Measurements from ENCODE around the gene PNPLA1. TPM values are rescaled to one million over a fixed set of nuclear protein-coding genes. Genes with fewer than 3 reads are reported as not detected.

PNPLA1 gene
- total RNA-seq, 1 experiment from 2014 or later = 0.10 TPM

DNA sequence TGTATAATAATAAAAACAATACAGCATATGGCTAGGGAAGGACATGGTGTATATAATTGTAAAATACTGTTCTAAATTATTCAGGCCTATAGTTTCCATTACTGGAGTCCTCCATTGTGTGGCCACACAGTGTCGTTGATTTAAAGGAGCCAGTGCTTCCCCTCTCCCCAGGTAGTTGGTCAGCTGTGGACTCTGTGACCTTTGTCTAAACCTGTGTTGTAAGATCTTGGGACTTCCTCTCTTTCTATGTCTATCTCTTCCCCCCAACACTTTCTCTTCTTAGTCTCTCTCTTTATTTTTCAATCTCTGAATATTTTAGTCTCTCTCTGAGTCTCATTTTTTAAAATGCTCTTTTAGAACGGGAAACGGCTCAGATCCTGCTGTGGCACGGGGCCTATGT lies 37.7 kb upstream of the PNPLA1 start:
- TSS peak; percentile 37 for BruUV-seq (replicated peaks)
- H3K27me3 ChIP-seq (ENCODE audit: insufficient read depth, low read length) = no peaks in the 10 kb centered on the region
- no peak overlapping the region for H3K4me2 ChIP-seq (ENCODE audit: low read length)
- DNase-seq (ENCODE audit: low read depth, low spot score) (no peak), ATAC-seq (no peak)
- no peak overlapping the region for H3K4me3 ChIP-seq (replicated peaks in 1 of 2; ENCODE audit: low read depth in 1 of 2, low read length in 2 of 2)
- H3K79me2 ChIP-seq (ENCODE audit: insufficient read depth, low read length) = no peaks in the 10 kb centered on the region
- no peaks in the 10 kb centered on the region for H4K20me1 ChIP-seq (ENCODE audit: insufficient read depth)
- RAD21 ChIA-PET (ENCODE audit: low non-redundant PET in 1 of 2, low total read pairs in 2 of 2, uncharacterized antibody in 2 of 2, unreplicated experiment in 2 of 2) = no interaction called here
- no peaks in the 10 kb centered on the region; a peak in 2 of 4 replicates for H3K36me3 ChIP-seq (ENCODE audit: control insufficient read depth in 1 of 2, insufficient read depth in 2 of 2, low read length in 2 of 2)
- CTCF ChIA-PET = no interaction called here
- H3K27ac ChIP-seq (ENCODE audit: low read depth, low read length) = no peak overlapping the region
- no peaks in the 10 kb centered on the region for H3K9me3 ChIP-seq (ENCODE audit: control insufficient read depth in 1 of 2, insufficient read depth in 1 of 2, low read depth in 1 of 2, low read length in 2 of 2)
- no peak overlapping the region for H3K9ac ChIP-seq (ENCODE audit: low read length)
- intact Hi-C loops (cut with micrococcal nuclease) = no loop called here
- no peak overlapping the region for H2AFZ ChIP-seq (ENCODE audit: low read depth, low read length, poor library complexity, severe bottlenecking)
- POLR2A ChIA-PET = no interaction called here
- no peaks in the 10 kb centered on the region for H3K4me1 ChIP-seq (ENCODE audit: control insufficient read depth in 1 of 2, insufficient read depth in 2 of 2, low read length in 2 of 2)
- no peaks in the 10 kb centered on the region for H3K9me2 ChIP-seq (ENCODE audit: insufficient read depth)
- TF ChIP-seq SIN3A (IDR thresholded peaks at IDR 0.05; ENCODE audit: low read depth) (no peak), EGR1 (IDR thresholded peaks at IDR 0.05; ENCODE audit: low read depth) (no peak), EZH2phosphoT487 (IDR thresholded peaks at IDR 0.05; ENCODE audit: borderline replicate concordance) (no peak), ZFX (IDR thresholded peaks at IDR 0.05) (no peak), SP1 (IDR thresholded peaks at IDR 0.05; ENCODE audit: low read depth) (no peak), JUND (IDR thresholded peaks at IDR 0.05) (no peak), CEBPB (IDR thresholded peaks at IDR 0.05; ENCODE audit: low read depth) (no peak), FOSL1 (IDR thresholded peaks at IDR 0.05; ENCODE audit: low read depth) (no peak), POLR2A (IDR thresholded peaks at IDR 0.05; ENCODE audit: borderline replicate concordance, extremely low read depth, insufficient read depth, insufficient read length) (no peak), EZH2 (IDR thresholded peaks at IDR 0.05) (no peak), ZNF274 (IDR thresholded peaks at IDR 0.05; ENCODE audit: low read depth, low read length) (no peak), TCF7L2 (IDR thresholded peaks at IDR 0.05; ENCODE audit: borderline replicate concordance, extremely low read depth, insufficient read depth, insufficient read length) (no peak), ELF1 (IDR thresholded peaks at IDR 0.05; ENCODE audit: borderline replicate concordance, low read depth) (no peak), RAD21 (IDR thresholded peaks at IDR 0.05; ENCODE audit: low read depth) (no peak), CBX3 (IDR thresholded peaks at IDR 0.05; ENCODE audit: low read depth) (no peak)
- TF ChIP-seq, protein P1, sequence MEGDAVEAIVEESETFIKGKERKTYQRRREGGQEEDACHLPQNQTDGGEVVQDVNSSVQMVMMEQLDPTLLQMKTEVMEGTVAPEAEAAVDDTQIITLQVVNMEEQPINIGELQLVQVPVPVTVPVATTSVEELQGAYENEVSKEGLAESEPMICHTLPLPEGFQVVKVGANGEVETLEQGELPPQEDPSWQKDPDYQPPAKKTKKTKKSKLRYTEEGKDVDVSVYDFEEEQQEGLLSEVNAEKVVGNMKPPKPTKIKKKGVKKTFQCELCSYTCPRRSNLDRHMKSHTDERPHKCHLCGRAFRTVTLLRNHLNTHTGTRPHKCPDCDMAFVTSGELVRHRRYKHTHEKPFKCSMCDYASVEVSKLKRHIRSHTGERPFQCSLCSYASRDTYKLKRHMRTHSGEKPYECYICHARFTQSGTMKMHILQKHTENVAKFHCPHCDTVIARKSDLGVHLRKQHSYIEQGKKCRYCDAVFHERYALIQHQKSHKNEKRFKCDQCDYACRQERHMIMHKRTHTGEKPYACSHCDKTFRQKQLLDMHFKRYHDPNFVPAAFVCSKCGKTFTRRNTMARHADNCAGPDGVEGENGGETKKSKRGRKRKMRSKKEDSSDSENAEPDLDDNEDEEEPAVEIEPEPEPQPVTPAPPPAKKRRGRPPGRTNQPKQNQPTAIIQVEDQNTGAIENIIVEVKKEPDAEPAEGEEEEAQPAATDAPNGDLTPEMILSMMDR (IDR thresholded peaks at IDR 0.05 in 2 of 3, conservative IDR thresholded peaks at IDR 0.05 in 1 of 3; ENCODE audit: borderline replicate concordance in 1 of 3, insufficient read depth in 1 of 3, low read depth in 2 of 3, low read length in 2 of 3) = no peak
- TF ChIP-seq, protein P2, sequence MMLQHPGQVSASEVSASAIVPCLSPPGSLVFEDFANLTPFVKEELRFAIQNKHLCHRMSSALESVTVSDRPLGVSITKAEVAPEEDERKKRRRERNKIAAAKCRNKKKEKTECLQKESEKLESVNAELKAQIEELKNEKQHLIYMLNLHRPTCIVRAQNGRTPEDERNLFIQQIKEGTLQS (IDR thresholded peaks at IDR 0.05) = no peak
- TF ChIP-seq, protein P3, sequence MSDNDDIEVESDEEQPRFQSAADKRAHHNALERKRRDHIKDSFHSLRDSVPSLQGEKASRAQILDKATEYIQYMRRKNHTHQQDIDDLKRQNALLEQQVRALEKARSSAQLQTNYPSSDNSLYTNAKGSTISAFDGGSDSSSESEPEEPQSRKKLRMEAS (IDR thresholded peaks at IDR 0.05) = no peak
- TF ChIP-seq, protein P4, sequence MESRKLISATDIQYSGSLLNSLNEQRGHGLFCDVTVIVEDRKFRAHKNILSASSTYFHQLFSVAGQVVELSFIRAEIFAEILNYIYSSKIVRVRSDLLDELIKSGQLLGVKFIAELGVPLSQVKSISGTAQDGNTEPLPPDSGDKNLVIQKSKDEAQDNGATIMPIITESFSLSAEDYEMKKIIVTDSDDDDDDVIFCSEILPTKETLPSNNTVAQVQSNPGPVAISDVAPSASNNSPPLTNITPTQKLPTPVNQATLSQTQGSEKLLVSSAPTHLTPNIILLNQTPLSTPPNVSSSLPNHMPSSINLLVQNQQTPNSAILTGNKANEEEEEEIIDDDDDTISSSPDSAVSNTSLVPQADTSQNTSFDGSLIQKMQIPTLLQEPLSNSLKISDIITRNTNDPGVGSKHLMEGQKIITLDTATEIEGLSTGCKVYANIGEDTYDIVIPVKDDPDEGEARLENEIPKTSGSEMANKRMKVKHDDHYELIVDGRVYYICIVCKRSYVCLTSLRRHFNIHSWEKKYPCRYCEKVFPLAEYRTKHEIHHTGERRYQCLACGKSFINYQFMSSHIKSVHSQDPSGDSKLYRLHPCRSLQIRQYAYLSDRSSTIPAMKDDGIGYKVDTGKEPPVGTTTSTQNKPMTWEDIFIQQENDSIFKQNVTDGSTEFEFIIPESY (IDR thresholded peaks at IDR 0.05; ENCODE audit: extremely low read depth, insufficient replicate concordance, low read length) = no peak

All from HCT116 (cell line).